KMS-11 (cell line): Measurements from ENCODE around the gene UBE2Q1.

Experiments used
- H2AFZ ChIP-seq: fragments of 200-600 bp; sonication (generic); 2 replicates; pipeline ENCODE4 v1.6.1; 2016; ENCODE audit warnings: antibody characterized with exemption, mixed run types, low read depth
- H3K27ac ChIP-seq: fragments of 200-600 bp; sonication (generic); 2 replicates; pipeline ENCODE4 v1.6.1; 2016; ENCODE audit warnings: mild to moderate bottlenecking, mixed run types
- H3K27me3 ChIP-seq: fragments of 200-600 bp; sonication (generic); 2 replicates; pipeline ENCODE4 v1.6.1; 2017; ENCODE audit warnings: mild to moderate bottlenecking, low read depth, mixed run types, moderate library complexity; ENCODE audit not compliant: insufficient read depth
- H3K36me3 ChIP-seq: fragments of 200-600 bp; sonication (generic); 2 replicates; pipeline ENCODE4 v1.6.1; 2017; ENCODE audit warnings: mild to moderate bottlenecking, mixed run types; ENCODE audit not compliant: insufficient read depth
- H3K4me1 ChIP-seq: fragments of 200-600 bp; sonication (generic); 2 replicates; pipeline ENCODE4 v1.6.1; 2016; ENCODE audit warnings: mild to moderate bottlenecking, low read depth, mixed run types; ENCODE audit not compliant: poor library complexity, severe bottlenecking
- H3K4me2 ChIP-seq: fragments of 200-600 bp; sonication (generic); 2 replicates; pipeline ENCODE4 v1.7.0; 2016; ENCODE audit warnings: mild to moderate bottlenecking, mixed run types
- H3K4me3 ChIP-seq: fragments of 200-600 bp; sonication (generic); IDR thresholded peaks from 2 replicates; pipeline ENCODE4 v1.6.1; 2017; ENCODE audit warnings: low read depth, low read length, mixed read lengths; ENCODE audit not compliant: insufficient read depth
- H3K79me2 ChIP-seq: fragments of 200-600 bp; sonication (generic); 2 replicates; pipeline ENCODE4 v1.6.1; 2016; ENCODE audit warnings: low read depth, mixed run types; ENCODE audit not compliant: insufficient read depth
- H3K9ac ChIP-seq: fragments of 200-600 bp; sonication (generic); 2 replicates; pipeline ENCODE4 v1.6.1; 2016; ENCODE audit warnings: mild to moderate bottlenecking, mixed run types
- H4K20me1 ChIP-seq: fragments of 200-600 bp; sonication (generic); 2 replicates; pipeline ENCODE4 v1.6.1; 2016; ENCODE audit warnings: mild to moderate bottlenecking, mixed run types; ENCODE audit not compliant: insufficient read depth
- TF ChIP-seq, protein P1 (sequence below): fragments of 200-600 bp; sonication (generic); conservative IDR thresholded peaks from 2 replicates; pipeline ENCODE4 v1.6.1; 2017; ENCODE audit warnings: low read depth, mild to moderate bottlenecking, antibody characterized with exemption, low read length, moderate library complexity, mixed read lengths

Gene UBE2Q1

DNA sequence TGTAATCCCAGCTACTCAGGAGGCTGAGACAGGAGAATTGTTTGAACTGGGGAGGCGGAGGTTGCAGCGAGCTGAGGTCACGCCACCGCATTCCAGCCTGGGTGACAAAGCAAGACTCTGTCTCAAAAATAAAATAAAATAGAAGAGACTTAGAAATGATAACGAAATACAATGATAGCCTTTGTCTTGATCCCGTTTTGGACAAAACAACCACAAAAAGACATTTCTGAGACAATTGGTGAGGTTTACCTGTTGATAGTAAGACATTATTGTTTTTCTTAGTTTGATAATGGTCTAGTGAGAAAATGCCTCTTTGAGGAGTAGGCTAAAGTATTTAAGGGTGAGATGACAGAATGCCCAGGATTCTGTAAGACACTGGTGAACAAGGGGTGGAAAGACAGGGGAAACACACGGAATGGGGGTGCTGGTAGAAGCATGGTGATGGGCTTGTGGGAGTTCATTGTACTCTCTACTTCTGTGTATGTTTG, 44.4 kb downstream of the UBE2Q1 start:
- Histone ChIP-seq H2AFZ (no peak overlapping the region), H3K36me3 (no peaks in the 10 kb centered on the region), H4K20me1 (no peaks in the 10 kb centered on the region), H3K27ac (no peak overlapping the region), H3K4me2 (no peak overlapping the region), H3K79me2 (no peaks in the 10 kb centered on the region), H3K9ac (no peak overlapping the region), H3K27me3 (no peaks in the 10 kb centered on the region), H3K4me3 (no peak overlapping the region), H3K4me1 (peaks cover 21% of the 10 kb centered on the region)
- TF ChIP-seq, protein P1, sequence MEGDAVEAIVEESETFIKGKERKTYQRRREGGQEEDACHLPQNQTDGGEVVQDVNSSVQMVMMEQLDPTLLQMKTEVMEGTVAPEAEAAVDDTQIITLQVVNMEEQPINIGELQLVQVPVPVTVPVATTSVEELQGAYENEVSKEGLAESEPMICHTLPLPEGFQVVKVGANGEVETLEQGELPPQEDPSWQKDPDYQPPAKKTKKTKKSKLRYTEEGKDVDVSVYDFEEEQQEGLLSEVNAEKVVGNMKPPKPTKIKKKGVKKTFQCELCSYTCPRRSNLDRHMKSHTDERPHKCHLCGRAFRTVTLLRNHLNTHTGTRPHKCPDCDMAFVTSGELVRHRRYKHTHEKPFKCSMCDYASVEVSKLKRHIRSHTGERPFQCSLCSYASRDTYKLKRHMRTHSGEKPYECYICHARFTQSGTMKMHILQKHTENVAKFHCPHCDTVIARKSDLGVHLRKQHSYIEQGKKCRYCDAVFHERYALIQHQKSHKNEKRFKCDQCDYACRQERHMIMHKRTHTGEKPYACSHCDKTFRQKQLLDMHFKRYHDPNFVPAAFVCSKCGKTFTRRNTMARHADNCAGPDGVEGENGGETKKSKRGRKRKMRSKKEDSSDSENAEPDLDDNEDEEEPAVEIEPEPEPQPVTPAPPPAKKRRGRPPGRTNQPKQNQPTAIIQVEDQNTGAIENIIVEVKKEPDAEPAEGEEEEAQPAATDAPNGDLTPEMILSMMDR = no peak

DNA sequence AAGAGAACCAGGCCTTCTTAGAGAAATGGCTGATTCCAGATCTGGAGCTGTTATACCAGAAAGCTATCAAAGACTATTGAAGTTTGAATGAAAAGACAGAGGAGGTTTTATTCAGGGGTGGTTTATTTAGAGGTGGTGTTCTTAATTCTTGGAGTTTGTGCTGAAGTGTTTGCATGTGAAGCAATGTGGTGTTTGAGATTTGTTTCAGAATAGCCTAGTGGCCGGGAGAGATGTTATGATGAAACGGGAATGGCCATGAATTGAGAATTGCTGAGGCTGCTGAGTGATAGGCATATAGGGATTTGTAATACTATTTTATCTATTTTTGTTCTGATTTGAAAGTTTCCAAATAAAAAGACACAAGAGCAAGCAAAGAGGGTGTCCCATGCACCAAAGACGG, 45.7 kb downstream of the UBE2Q1 start:
- no peak overlapping the region for H3K4me3 ChIP-seq
- H2AFZ ChIP-seq = no peak overlapping the region
- no peaks in the 10 kb centered on the region for H3K79me2 ChIP-seq
- TF ChIP-seq, protein P1 = no peak
- no peaks in the 10 kb centered on the region for H4K20me1 ChIP-seq
- no peak overlapping the region for H3K9ac ChIP-seq
- H3K4me2 ChIP-seq = no peak overlapping the region
- H3K4me1 ChIP-seq = peaks cover 7% of the 10 kb centered on the region
- H3K27ac ChIP-seq = no peak overlapping the region
- H3K27me3 ChIP-seq = no peaks in the 10 kb centered on the region
- no peaks in the 10 kb centered on the region for H3K36me3 ChIP-seq

DNA sequence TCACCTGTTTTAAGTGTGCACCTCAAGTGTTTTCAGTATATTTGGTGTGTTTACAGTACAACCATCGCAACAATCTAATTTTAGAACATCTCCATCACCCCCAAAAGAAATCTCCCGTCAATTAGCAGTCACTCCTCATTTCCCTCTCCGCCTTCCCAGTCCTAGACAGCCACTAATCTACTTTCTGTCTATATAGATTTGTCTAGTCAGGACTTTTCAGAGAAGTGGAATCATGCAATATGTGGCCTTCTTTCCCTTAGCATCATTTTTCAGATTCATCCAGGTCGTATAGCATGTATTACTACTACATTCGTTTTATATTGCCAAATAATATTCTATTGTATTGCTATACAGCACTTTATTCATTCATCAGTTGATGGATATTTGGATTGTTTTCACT, 54.6 kb downstream of the UBE2Q1 start:
- no peaks in the 10 kb centered on the region for H3K79me2 ChIP-seq
- no peaks in the 10 kb centered on the region for H3K27me3 ChIP-seq
- no peaks in the 10 kb centered on the region for H4K20me1 ChIP-seq
- H3K4me3 ChIP-seq = no peak overlapping the region
- no peak overlapping the region for H3K27ac ChIP-seq
- H3K4me1 ChIP-seq = no peaks in the 10 kb centered on the region
- H2AFZ ChIP-seq = no peak overlapping the region
- no peak overlapping the region for H3K4me2 ChIP-seq
- H3K36me3 ChIP-seq = no peaks in the 10 kb centered on the region
- TF ChIP-seq, protein P1 = no peak
- H3K9ac ChIP-seq = no peak overlapping the region

DNA sequence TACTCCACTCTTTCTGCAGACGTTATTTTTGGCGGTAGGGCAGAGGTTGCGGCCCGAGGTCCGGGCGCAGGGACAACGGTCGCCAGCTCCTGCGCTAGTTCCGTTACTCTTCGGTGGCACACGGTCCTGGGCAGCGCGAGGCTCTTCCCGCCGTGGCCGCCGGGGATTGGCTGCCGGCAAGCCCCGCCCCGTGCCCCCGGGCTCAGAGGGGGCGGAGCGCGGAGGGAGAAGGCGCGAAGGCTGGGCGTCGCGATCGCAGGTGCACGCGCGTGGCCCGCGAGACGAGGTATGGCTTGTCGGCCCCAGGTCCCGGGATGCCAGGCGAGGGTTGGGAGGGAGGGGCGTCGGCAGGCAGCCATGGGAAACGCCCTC, 55.7 kb downstream of the UBE2Q1 start:
- no peak overlapping the region for H3K27ac ChIP-seq
- H3K9ac ChIP-seq = no peak overlapping the region
- H2AFZ ChIP-seq = no peak overlapping the region
- H3K4me3 ChIP-seq = no peak overlapping the region
- TF ChIP-seq, protein P1 = no peak
- no peaks in the 10 kb centered on the region for H4K20me1 ChIP-seq
- no peak overlapping the region for H3K4me2 ChIP-seq
- no peaks in the 10 kb centered on the region for H3K4me1 ChIP-seq
- no peaks in the 10 kb centered on the region for H3K36me3 ChIP-seq
- no peaks in the 10 kb centered on the region for H3K79me2 ChIP-seq
- no peaks in the 10 kb centered on the region for H3K27me3 ChIP-seq
